Measurements from ENCODE around the gene ZNF438. TPM values are rescaled to one million over a fixed set of nuclear protein-coding genes. Genes with fewer than 3 reads are reported as not detected.
"Not testable (repeated sequence)": the region's sequence is repeated elsewhere in the genome, so short reads cannot be mapped to it uniquely, and the experiment has no call there.

The ZNF438 gene
- total RNA-seq, 1 donor from 2014 or later, result 12.5 TPM

GRCh38 chr10:30995081-30995770 lies 36.4 kb downstream of the ZNF438 start:
- DNase-seq (ENCODE audit: low spot score), result no peak
- intact Hi-C loops (cut with DNase I), result no loop called here

- no peak for DNase-seq (ENCODE audit: low spot score)
- intact Hi-C loops (cut with DNase I), result no loop called here
Observed at GRCh38 chr10:30993155-30993554, 38.5 kb downstream of the ZNF438 start.

- intact Hi-C loops (cut with DNase I), result no loop called here
- DNase-seq (ENCODE audit: low spot score), result no peak
Observed at GRCh38 chr10:30992681-30993080, 39.0 kb downstream of the ZNF438 start.

GRCh38 chr10:30991647-30992011 lies 40.0 kb downstream of the ZNF438 start:
- intact Hi-C loops (cut with DNase I), result no loop called here
- DNase-seq (ENCODE audit: low spot score), result no peak

- intact Hi-C loops (cut with DNase I), result no loop called here
- no peak for DNase-seq (ENCODE audit: low spot score)
Observed at GRCh38 chr10:30990971-30991646, 40.6 kb downstream of the ZNF438 start.

- DNase-seq (ENCODE audit: low spot score), result no peak
- intact Hi-C loops (cut with DNase I), result no loop called here
Observed at GRCh38 chr10:30990351-30990750, 41.3 kb downstream of the ZNF438 start.

GRCh38 chr10:30988831-30989435 lies 42.7 kb downstream of the ZNF438 start:
- intact Hi-C loops (cut with DNase I), result loop anchor here (5.0 kb wide), 1 partner anchor 43 kb away; the partner anchor contains the start of gene ZNF438
- no peak for DNase-seq (ENCODE audit: low spot score)

- no peak for DNase-seq (ENCODE audit: low spot score)
- intact Hi-C loops (cut with DNase I), result loop anchor here (5.0 kb wide), 1 partner anchor 45 kb away; the partner anchor contains the start of gene ZNF438
Observed at GRCh38 chr10:30987463-30987862, 44.2 kb downstream of the ZNF438 start.

- intact Hi-C loops (cut with DNase I), result loop anchor here (5.0 kb wide), 1 partner anchor 46 kb away; the partner anchor contains the start of gene ZNF438
- no peak for DNase-seq (ENCODE audit: low spot score)
Observed at GRCh38 chr10:30986053-30986555, 45.6 kb downstream of the ZNF438 start.

GRCh38 chr10:30985512-30985911 lies 46.2 kb downstream of the ZNF438 start:
- DNase-seq (ENCODE audit: low spot score), result no peak
- intact Hi-C loops (cut with DNase I), result loop anchor here (5.0 kb wide), 1 partner anchor 47 kb away; the partner anchor contains the start of gene ZNF438

- intact Hi-C loops (cut with DNase I), result loop anchor here (5.0 kb wide), 1 partner anchor 48 kb away; the partner anchor contains the start of gene ZNF438
- no peak for DNase-seq (ENCODE audit: low spot score)
Observed at GRCh38 chr10:30984563-30985328, 46.9 kb downstream of the ZNF438 start.

- DNase-seq (ENCODE audit: low spot score); intact Hi-C loops (cut with DNase I): not testable (repeated sequence)
Observed at GRCh38 chr10:30983209-30983608, 48.5 kb downstream of the ZNF438 start.

GRCh38 chr10:30980951-30981616 lies 50.6 kb downstream of the ZNF438 start:
- no peak for DNase-seq (ENCODE audit: low spot score)
- intact Hi-C loops (cut with DNase I), result no loop called here

GRCh38 chr10:30979956-30980355 lies 51.7 kb downstream of the ZNF438 start:
- no peak for DNase-seq (ENCODE audit: low spot score)
- intact Hi-C loops (cut with DNase I), result no loop called here

- intact Hi-C loops (cut with DNase I), result no loop called here
- no peak for DNase-seq (ENCODE audit: low spot score)
Observed at GRCh38 chr10:30978843-30979242, 52.8 kb downstream of the ZNF438 start.

GRCh38 chr10:30977385-30977784 lies 54.3 kb downstream of the ZNF438 start:
- intact Hi-C loops (cut with DNase I), result no loop called here
- DNase-seq (ENCODE audit: low spot score), result no peak

GRCh38 chr10:30974773-30975415 lies 56.8 kb downstream of the ZNF438 start:
- no peak for DNase-seq (ENCODE audit: low spot score)
- intact Hi-C loops (cut with DNase I), result loop anchor here (5.0 kb wide), 1 partner anchor 57 kb away; the partner anchor contains the start of gene ZNF438

GRCh38 chr10:30974355-30974754 lies 57.3 kb downstream of the ZNF438 start:
- intact Hi-C loops (cut with DNase I), result loop anchor here (5.0 kb wide), 1 partner anchor 58 kb away; the partner anchor contains the start of gene ZNF438
- DNase-seq (ENCODE audit: low spot score), result no peak

Measured in cardiac septum (tissue), 1 donor.